Stimulated activated CD8-positive, alpha-beta memory T cell treated with anti-CD3 and anti-CD28 coated beads, Interleukin-7, amount 100 ng/mL, for 1 hour (primary cell): ENCODE data around the gene COX15.
"Not testable (repeated sequence)": the region's sequence is repeated elsewhere in the genome, so short reads cannot be mapped to it uniquely, and the experiment has no call there.

Experiments used
- DNase-seq, 2 donors: peaks; one replicate each; pipeline ENCODE4 v3.0.0-alpha.2; 2020; ENCODE audit warnings: low read depth in 2 of 2

The COX15 gene

GRCh38 chr10:99740933-99741559 lies 9.1 kb upstream of the COX15 start:
- no peak for DNase-seq

GRCh38 chr10:99740260-99740659 lies 8.3 kb upstream of the COX15 start:
- no peak for DNase-seq

GRCh38 chr10:99734111-99734510 lies 2.2 kb upstream of the COX15 start:
- DNase-seq: not testable (repeated sequence)

- no peak for DNase-seq
Observed at GRCh38 chr10:99733366-99733765, 1.4 kb upstream of the COX15 start.

- no peak for DNase-seq
Observed at GRCh38 chr10:99731306-99732032, 458 bp downstream of the COX15 start.

GRCh38 chr10:99730026-99730425 lies 1.9 kb downstream of the COX15 start:
- DNase-seq: no peak

- DNase-seq: no peak
Observed at GRCh38 chr10:99720387-99720786, 11.5 kb downstream of the COX15 start.

- no peak for DNase-seq
Observed at GRCh38 chr10:99714446-99714845, 17.5 kb downstream of the COX15 start.

GRCh38 chr10:99711129-99711719 lies 20.7 kb downstream of the COX15 start:
- no peak for DNase-seq

GRCh38 chr10:99709480-99710229 lies 22.3 kb downstream of the COX15 start:
- DNase-seq: no peak

- no peak for DNase-seq
Observed at GRCh38 chr10:99708428-99709012, 23.4 kb downstream of the COX15 start.

- no peak for DNase-seq
Observed at GRCh38 chr10:99700649-99701048, 31.3 kb downstream of the COX15 start.

- DNase-seq: no peak
Observed at GRCh38 chr10:99698504-99699080, 33.3 kb downstream of the COX15 start.

GRCh38 chr10:99695761-99696160 lies 36.2 kb downstream of the COX15 start:
- no peak for DNase-seq

GRCh38 chr10:99693933-99694583 lies 37.9 kb downstream of the COX15 start:
- no peak for DNase-seq

GRCh38 chr10:99689461-99689860 lies 42.5 kb downstream of the COX15 start:
- DNase-seq: no peak

GRCh38 chr10:99685597-99685967 lies 46.3 kb downstream of the COX15 start:
- no peak for DNase-seq

- no peak for DNase-seq
Observed at GRCh38 chr10:99682752-99683151, 49.2 kb downstream of the COX15 start.
